PFSK-1 (cell line): Measurements from ENCODE around the gene MTMR11.

Experiments used
- POLR2AphosphoS5 ChIP-seq: IDR thresholded peaks from 2 replicates; pipeline ENCODE4 v1.6.1; 2012; ENCODE audit warnings: low read depth, mild to moderate bottlenecking, control low read depth, low read length, moderate library complexity
- REST ChIP-seq, 2 experiments: IDR thresholded peaks; 2 replicates each; pipeline versions ENCODE4 v1.6.1 to v1.8.0; 2011 to 2012; ENCODE audit warnings: low read depth in 2 of 2, low read length in 2 of 2, control low read depth in 1 of 2, inconsistent platforms in 1 of 2, mild to moderate bottlenecking in 1 of 2, moderate library complexity in 1 of 2; ENCODE audit not compliant: insufficient read depth in 1 of 2
- TAF1 ChIP-seq: IDR thresholded peaks from 2 replicates; pipeline ENCODE4 v1.6.1; 2012; ENCODE audit warnings: low read length, control low read depth, borderline replicate concordance; ENCODE audit not compliant: insufficient read depth

DNA sequence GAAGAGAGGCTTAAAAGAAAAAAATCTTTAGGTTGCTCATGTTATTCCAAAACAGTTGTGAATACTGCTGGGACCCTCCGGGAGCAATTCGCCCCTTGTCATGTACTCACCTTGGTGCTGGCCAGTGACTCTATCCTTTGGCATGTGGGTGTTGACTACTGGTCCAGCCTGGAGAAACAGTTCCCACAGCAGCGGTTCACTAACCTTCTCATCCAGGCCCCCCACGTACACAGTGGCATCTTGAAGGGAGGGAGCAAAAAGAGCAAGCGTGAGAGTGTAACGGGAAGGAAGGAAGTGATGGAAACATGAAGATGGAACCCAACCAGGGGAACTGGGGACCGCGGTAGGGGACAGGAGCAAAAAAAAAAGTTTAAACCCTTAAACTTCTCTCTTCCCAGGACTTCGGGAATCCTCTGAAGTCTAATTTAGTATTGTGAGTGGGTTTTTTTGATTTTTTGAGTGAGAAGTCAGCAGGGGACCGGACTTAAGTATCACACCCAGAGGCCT, 9.6 kb downstream of the MTMR11 start:
- no peak for TF ChIP-seq POLR2AphosphoS5
- no peak for TF ChIP-seq TAF1
- TF ChIP-seq REST (IDR thresholded peaks at IDR 0.05; ENCODE audit: insufficient read depth in 1 of 2, low read depth in 2 of 2, low read length in 2 of 2), result no peak
